ENCODE data around the gene ZNF112. TPM values are rescaled to one million over a fixed set of nuclear protein-coding genes. Genes with fewer than 3 reads are reported as not detected.

ZNF112 gene
- total RNA-seq, 4 donors from 2014 or later: 0.83 to 5.9 (median 2.6) TPM

DNA sequence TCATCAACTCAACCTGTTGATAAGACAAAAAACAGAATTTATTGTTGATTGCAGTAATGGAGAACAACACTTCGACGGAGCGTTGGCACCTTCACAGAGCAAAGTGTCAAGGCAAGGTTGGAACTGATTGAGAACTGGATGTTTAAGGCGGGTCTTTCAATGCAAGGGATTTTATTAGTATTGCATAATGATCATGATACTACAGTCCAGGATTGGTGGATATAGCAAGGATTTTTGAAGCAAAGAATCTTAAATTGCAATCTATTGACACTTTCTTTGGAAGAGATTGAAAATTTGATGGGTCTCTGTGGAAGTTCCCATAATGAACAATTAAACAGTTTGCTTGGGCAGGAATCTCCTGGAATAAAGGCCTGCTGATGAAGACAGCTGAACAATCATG is 51.0 kb downstream of the ZNF112 start:
- peaks cover 0 to 29% (median 0%) of the 10 kb centered on the region in 3 donors for H3K9me3 ChIP-seq
- no peak for DNase-seq
- TF ChIP-seq, protein P1, sequence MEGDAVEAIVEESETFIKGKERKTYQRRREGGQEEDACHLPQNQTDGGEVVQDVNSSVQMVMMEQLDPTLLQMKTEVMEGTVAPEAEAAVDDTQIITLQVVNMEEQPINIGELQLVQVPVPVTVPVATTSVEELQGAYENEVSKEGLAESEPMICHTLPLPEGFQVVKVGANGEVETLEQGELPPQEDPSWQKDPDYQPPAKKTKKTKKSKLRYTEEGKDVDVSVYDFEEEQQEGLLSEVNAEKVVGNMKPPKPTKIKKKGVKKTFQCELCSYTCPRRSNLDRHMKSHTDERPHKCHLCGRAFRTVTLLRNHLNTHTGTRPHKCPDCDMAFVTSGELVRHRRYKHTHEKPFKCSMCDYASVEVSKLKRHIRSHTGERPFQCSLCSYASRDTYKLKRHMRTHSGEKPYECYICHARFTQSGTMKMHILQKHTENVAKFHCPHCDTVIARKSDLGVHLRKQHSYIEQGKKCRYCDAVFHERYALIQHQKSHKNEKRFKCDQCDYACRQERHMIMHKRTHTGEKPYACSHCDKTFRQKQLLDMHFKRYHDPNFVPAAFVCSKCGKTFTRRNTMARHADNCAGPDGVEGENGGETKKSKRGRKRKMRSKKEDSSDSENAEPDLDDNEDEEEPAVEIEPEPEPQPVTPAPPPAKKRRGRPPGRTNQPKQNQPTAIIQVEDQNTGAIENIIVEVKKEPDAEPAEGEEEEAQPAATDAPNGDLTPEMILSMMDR (IDR thresholded peaks at IDR 0.05): no peak
- TF ChIP-seq POLR2A (IDR thresholded peaks at IDR 0.05): no peak
- WGBS, 2 donors: 90 to 97% methylated on average over 4 of the region's 4 CpGs
- H3K27ac ChIP-seq: no peak overlapping the region
- peak overlapping the region; percentile 60 to 95 (median 66) for H3K4me3 ChIP-seq
- intact Hi-C loops (cut with DNase I): no loop called here
- peaks cover 0 to 22% (median 0%) of the 10 kb centered on the region in 3 donors for H3K36me3 ChIP-seq
- H3K27me3 ChIP-seq: no peaks in the 10 kb centered on the region
- H3K4me1 ChIP-seq: peaks cover 0 to 19% (median 5%) of the 10 kb centered on the region in 3 donors

DNA sequence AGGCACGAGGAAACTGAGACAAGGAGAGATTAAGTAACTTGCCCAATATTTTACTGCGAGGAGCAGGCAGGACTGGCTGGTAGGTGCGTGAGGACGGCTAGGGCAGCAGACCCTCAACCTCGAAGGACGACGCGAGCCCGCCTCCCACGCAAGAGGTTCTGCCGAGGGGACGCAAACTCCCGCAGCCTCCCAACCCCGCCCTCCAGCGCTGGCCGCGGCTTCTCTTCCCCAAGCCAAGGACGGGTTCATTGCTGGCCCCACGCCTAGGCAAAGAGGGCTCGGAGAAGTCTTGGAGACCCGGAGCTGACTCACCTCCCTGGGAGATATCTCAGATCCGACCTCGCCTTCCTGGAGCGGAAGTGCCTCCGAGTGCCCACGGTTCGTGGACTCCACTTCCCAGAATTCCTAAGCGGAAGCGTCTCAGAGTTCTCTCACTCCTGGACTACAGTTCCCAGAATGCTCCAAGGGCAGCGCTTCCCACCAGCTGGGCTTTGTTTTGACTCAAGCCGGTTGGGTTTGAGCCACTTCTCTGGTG is 51.8 kb downstream of the ZNF112 start, which contains the start of gene ZNF235:
TSS of gene ZNF235 (minus strand) at position 367 of the 535 bp plus-strand sequence. CDS start 1,621 bp downstream, outside the sequence.
- Histone ChIP-seq H3K4me1 (peaks cover 0 to 19% (median 5%) of the 10 kb centered on the region in 3 donors), H3K27ac (peak within 1 kb of the TSS; percentile 73 to 92 (median 84)), H3K9me3 (peaks cover 0 to 29% (median 0%) of the 10 kb centered on the region in 3 donors), H3K4me3 (peak within 1 kb of the TSS; percentile 60 to 95 (median 66)), H3K36me3 (peaks cover 0 to 29% (median 2%) of the 10 kb centered on the region in 3 donors), H3K27me3 (no peaks in the 10 kb centered on the region)
- intact Hi-C loops (cut with DNase I): no loop called here
- peak; percentile 46 for DNase-seq
- WGBS, 2 donors: 1 to 2% methylated on average over 19 to 23 of the region's 31 CpGs
- TF ChIP-seq POLR2A (IDR thresholded peaks at IDR 0.05): no peak
- TF ChIP-seq, protein P1 (IDR thresholded peaks at IDR 0.05): no peak

DNA sequence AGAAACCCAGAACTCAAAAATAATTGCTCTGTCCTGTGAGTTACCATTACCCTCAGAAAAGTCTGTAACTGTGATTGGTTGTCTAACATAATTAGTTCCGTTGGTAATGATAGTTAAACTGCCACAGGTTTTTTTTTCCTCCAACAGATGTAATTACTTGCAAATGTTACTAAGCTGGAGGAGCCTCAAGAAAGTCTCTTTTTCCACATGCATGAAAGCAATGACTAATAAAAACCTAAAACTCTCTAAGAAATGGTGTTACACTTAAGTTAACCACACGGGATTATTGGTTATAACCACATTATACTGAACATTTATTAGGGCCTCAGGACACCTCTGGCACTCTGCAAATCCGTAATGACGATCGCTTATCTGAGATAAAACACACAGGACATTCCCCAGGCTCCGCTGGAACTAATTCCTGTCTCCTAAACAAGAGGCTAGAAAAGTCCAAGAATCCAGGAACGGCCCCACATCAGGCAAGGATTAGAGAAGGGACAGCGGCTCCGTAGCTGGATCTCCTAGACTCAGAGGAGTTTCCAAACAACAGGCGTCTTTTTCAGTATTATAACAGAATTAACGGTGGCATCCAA is 52.4 kb downstream of the ZNF112 start:
- TF ChIP-seq, protein P1 (IDR thresholded peaks at IDR 0.05): no peak
- TF ChIP-seq POLR2A (IDR thresholded peaks at IDR 0.05): no peak
- no peak for DNase-seq
- Histone ChIP-seq H3K27me3 (no peaks in the 10 kb centered on the region), H3K4me1 (peaks cover 0 to 19% (median 5%) of the 10 kb centered on the region in 3 donors), H3K9me3 (peaks cover 0 to 27% (median 0%) of the 10 kb centered on the region in 3 donors), H3K36me3 (peaks cover 0 to 35% (median 8%) of the 10 kb centered on the region in 3 donors), H3K27ac (peak overlapping the region; percentile 73 to 92 (median 84)), H3K4me3 (peak overlapping the region; percentile 60 to 95 (median 66))
- WGBS, 2 donors: 2 to 3% methylated on average over 11 of the region's 11 CpGs
- intact Hi-C loops (cut with DNase I): no loop called here

DNA sequence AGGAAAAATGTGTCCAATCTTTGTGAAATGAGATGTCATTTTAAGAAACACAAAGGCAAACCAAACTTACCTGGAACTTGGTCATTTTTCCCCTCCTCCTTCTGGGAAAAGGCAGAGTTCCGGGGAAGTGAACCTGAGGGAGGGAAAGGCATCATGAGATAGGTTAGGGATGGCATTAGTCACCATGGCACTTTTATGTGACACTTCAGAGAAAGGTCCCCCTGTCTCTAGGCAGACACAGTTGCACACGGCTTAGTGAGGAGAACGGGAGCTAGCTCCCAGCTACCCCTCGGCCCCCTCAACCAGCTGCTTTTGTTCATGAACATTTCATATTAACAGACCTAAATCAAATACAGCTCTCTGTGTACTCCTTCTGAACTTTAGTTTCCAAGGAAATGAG is 53.2 kb downstream of the ZNF112 start:
- Histone ChIP-seq H3K4me1 (peaks cover 0 to 19% (median 5%) of the 10 kb centered on the region in 3 donors), H3K9me3 (peaks cover 0 to 19% (median 0%) of the 10 kb centered on the region in 3 donors), H3K27ac (no peak overlapping the region), H3K36me3 (peaks cover 5 to 43% (median 11%) of the 10 kb centered on the region in 3 donors), H3K27me3 (no peaks in the 10 kb centered on the region), H3K4me3 (no peak overlapping the region)
- 64 to 80% methylated on average over 4 of the region's 4 CpGs for WGBS, 2 donors
- DNase-seq: no peak
- TF ChIP-seq, protein P1 (IDR thresholded peaks at IDR 0.05): no peak
- TF ChIP-seq POLR2A (IDR thresholded peaks at IDR 0.05): no peak
- intact Hi-C loops (cut with DNase I): no loop called here

DNA sequence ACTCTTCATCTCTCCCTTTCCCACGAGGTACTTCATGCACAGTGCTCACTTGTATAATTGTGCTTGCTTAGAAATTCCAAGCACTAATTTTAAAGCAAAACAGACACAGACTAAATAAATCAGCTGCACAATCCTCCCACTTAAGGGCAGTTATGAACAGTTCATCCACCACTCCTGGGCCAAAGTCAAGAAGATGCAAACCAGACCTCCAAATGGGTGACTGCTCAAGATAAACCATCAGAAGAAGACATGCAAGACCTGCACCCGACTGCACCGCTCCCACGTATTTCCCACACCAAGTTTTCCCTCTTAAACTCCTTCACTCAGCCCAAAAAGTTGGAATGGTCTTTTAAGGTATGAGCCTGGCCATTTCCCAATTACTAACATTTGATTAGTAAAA is 71.5 kb downstream of the ZNF112 start:
- intact Hi-C loops (cut with DNase I): no loop called here
- no peak overlapping the region for H3K4me3 ChIP-seq
- TF ChIP-seq, protein P1 (IDR thresholded peaks at IDR 0.05): no peak
- TF ChIP-seq POLR2A (IDR thresholded peaks at IDR 0.05): no peak
- H3K27ac ChIP-seq: no peak overlapping the region
- H3K4me1 ChIP-seq: no peaks in the 10 kb centered on the region
- no peaks in the 10 kb centered on the region for H3K27me3 ChIP-seq
- WGBS, 2 donors: 71 to 89% methylated on average over 4 of the region's 4 CpGs
- H3K36me3 ChIP-seq: peaks cover 0 to 37% (median 8%) of the 10 kb centered on the region in 3 donors
- H3K9me3 ChIP-seq: peaks cover 0 to 95% (median 47%) of the 10 kb centered on the region in 3 donors
- no peak for DNase-seq
